ENCODE results near the gene SAP30L. TPM values are rescaled to one million over a fixed set of nuclear protein-coding genes. Genes with fewer than 3 reads are reported as not detected.

SAP30L gene
- total RNA-seq, 1 donor from 2014 or later = 18.1 TPM

DNA sequence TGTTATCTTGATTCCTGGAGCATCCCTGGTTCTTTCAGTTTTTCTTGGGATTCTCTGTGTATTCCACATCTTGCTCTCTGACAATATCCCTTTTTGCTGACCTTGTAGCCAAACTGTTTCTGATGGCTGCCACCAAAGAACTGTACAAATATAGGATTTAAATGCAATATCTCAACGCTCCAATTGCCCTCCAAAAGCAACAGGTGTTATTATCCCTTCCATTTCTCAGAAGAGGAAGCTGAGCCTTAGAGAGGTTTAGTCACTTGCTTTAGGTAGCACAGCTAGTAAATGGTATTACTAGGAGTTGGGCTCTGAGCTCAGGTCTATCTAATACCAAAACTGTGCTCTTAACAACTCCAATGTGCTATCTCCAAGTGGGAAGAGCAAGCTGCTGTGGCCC is 56.4 kb downstream of the SAP30L start:
- TF ChIP-seq, protein P1, sequence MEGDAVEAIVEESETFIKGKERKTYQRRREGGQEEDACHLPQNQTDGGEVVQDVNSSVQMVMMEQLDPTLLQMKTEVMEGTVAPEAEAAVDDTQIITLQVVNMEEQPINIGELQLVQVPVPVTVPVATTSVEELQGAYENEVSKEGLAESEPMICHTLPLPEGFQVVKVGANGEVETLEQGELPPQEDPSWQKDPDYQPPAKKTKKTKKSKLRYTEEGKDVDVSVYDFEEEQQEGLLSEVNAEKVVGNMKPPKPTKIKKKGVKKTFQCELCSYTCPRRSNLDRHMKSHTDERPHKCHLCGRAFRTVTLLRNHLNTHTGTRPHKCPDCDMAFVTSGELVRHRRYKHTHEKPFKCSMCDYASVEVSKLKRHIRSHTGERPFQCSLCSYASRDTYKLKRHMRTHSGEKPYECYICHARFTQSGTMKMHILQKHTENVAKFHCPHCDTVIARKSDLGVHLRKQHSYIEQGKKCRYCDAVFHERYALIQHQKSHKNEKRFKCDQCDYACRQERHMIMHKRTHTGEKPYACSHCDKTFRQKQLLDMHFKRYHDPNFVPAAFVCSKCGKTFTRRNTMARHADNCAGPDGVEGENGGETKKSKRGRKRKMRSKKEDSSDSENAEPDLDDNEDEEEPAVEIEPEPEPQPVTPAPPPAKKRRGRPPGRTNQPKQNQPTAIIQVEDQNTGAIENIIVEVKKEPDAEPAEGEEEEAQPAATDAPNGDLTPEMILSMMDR (IDR thresholded peaks at IDR 0.05; ENCODE audit: partially characterized antibody, unreplicated experiment) = no peak
- Mint-ChIP-seq H3K27me3 (ENCODE audit: unreplicated experiment) (no peaks in the 10 kb centered on the region), H3K9me3 (ENCODE audit: unreplicated experiment) (peaks cover 5% of the 10 kb centered on the region), H3K4me1 (ENCODE audit: low read depth, unreplicated experiment) (peaks cover 13% of the 10 kb centered on the region), H3K27ac (ENCODE audit: unreplicated experiment) (no peak overlapping the region), H3K4me3 (ENCODE audit: unreplicated experiment) (no peak overlapping the region), H3K36me3 (ENCODE audit: unreplicated experiment) (no peaks in the 10 kb centered on the region)
- no peak for DNase-seq

DNA sequence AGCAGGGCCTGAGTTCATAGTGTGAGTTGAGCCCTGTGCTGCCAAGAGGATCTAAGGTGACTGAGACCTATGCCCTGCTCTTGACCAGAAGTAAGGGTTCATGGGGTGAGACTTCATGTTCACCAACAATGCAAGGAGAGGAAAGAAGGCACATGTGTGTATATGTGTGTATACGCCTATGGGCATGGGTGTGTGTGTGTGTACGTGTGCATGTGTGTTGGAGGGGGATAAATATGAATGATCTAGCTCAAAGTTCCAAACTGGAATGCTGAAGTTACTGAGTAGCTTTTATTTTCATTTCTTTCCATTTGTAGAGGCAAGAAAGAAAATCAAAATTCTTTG is 57.9 kb downstream of the SAP30L start:
- Mint-ChIP-seq H3K4me1 (ENCODE audit: low read depth, unreplicated experiment) (peaks cover 13% of the 10 kb centered on the region), H3K4me3 (ENCODE audit: unreplicated experiment) (no peak overlapping the region), H3K27me3 (ENCODE audit: unreplicated experiment) (peaks cover 2% of the 10 kb centered on the region)

DNA sequence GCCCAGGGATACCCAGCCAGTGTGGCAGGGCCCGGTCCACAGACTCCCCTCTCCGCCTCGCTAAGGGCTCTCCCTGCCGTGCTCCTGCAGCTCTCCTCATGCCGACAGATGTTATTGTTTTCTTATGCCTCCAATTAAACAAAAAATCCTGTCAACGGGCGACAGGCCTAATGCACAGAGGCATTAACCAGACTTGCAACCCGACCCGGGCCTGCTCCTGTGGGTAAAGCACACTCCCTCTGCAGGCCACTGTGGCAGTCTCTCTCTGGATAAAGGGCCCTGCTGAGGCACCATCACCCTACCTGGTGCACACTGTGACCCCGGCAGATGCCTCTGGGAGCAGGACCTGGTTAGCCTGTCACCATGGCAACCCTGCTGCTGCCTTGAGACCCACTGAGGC is 59.8 kb downstream of the SAP30L start:
- peaks cover 3% of the 10 kb centered on the region for H3K9me3 Mint-ChIP-seq (ENCODE audit: unreplicated experiment)
- DNase-seq = peak; percentile 51
- no peaks in the 10 kb centered on the region for H3K36me3 Mint-ChIP-seq (ENCODE audit: unreplicated experiment)
- no peak overlapping the region for H3K27ac Mint-ChIP-seq (ENCODE audit: unreplicated experiment)
- H3K4me1 Mint-ChIP-seq (ENCODE audit: low read depth, unreplicated experiment) = peaks cover 14% of the 10 kb centered on the region
- H3K27me3 Mint-ChIP-seq (ENCODE audit: unreplicated experiment) = peaks cover 6% of the 10 kb centered on the region
- TF ChIP-seq, protein P1 (IDR thresholded peaks at IDR 0.05; ENCODE audit: partially characterized antibody, unreplicated experiment) = no peak
- no peak overlapping the region for H3K4me3 Mint-ChIP-seq (ENCODE audit: unreplicated experiment)

More for the DNA sequence above, 57.9 kb downstream of the SAP30L start:
- Mint-ChIP-seq H3K27ac (ENCODE audit: unreplicated experiment) (no peak overlapping the region), H3K9me3 (ENCODE audit: unreplicated experiment) (peaks cover 4% of the 10 kb centered on the region), H3K36me3 (ENCODE audit: unreplicated experiment) (no peaks in the 10 kb centered on the region)
- no peak for DNase-seq
- TF ChIP-seq, protein P1 (IDR thresholded peaks at IDR 0.05; ENCODE audit: partially characterized antibody, unreplicated experiment) = no peak

DNA sequence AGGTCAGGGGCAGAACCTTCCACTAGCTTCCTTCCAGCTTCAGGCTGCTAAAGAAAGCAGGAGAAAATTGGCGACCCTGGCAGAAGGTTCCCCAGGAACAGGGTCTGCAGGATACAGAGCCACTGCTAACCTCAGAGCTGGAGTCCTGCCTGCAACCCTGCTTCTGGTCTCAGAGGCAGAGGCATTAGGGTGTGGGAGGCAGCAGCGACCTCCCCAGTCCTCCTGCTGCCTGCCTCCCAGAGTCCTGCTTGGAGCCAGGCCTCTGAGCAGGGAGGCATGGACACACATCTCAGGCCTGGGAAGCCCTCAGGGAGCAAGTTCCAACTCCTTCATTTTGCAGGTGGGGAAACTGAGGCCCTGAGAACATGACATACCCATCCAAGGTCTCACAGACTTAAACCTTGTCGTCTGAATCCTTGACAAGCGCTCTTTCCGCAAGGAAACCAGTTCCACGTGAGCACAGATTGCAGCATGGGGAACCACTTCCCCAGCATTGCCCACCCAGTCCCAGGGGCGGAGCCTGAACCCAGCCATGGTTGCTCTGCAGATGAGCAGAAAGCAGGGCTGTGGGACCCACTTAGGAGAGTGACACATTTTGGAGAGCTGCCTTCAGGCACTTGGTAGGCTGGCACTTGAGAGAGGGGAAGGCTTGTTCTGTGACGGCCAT is 60.4 kb downstream of the SAP30L start:
- Mint-ChIP-seq H3K4me3 (ENCODE audit: unreplicated experiment) (no peak overlapping the region), H3K4me1 (ENCODE audit: low read depth, unreplicated experiment) (peaks cover 13% of the 10 kb centered on the region), H3K36me3 (ENCODE audit: unreplicated experiment) (no peaks in the 10 kb centered on the region), H3K27me3 (ENCODE audit: unreplicated experiment) (peaks cover 6% of the 10 kb centered on the region), H3K27ac (ENCODE audit: unreplicated experiment) (no peak overlapping the region), H3K9me3 (ENCODE audit: unreplicated experiment) (peaks cover 3% of the 10 kb centered on the region)
- TF ChIP-seq, protein P1 (IDR thresholded peaks at IDR 0.05; ENCODE audit: partially characterized antibody, unreplicated experiment) = no peak
- no peak for DNase-seq

DNA sequence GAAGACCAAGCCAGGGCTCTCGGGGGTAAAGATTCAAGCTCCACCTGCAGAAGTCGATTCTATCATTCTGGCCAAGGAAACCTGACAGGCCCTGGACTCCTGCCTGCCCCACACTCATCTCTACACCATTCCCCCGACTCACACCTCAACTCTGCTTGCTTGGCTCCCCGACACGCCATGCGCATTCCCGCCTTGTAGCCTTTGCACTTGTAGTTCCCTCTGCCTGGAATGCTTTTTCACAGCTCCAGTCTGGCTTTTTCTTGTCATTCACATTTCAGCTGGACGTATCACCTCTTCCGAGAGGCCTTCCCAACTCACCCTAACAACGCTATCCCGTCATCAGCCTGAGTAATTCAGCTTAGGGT is 60.9 kb downstream of the SAP30L start:
- TF ChIP-seq, protein P1 (IDR thresholded peaks at IDR 0.05; ENCODE audit: partially characterized antibody, unreplicated experiment) = no peak
- Mint-ChIP-seq H3K27me3 (ENCODE audit: unreplicated experiment) (peaks cover 6% of the 10 kb centered on the region), H3K27ac (ENCODE audit: unreplicated experiment) (no peak overlapping the region), H3K4me1 (ENCODE audit: low read depth, unreplicated experiment) (peaks cover 8% of the 10 kb centered on the region), H3K9me3 (ENCODE audit: unreplicated experiment) (peaks cover 2% of the 10 kb centered on the region), H3K36me3 (ENCODE audit: unreplicated experiment) (no peaks in the 10 kb centered on the region), H3K4me3 (ENCODE audit: unreplicated experiment) (no peak overlapping the region)
- DNase-seq = no peak

All from glutamatergic neuron (in vitro differentiated cells).